Fibroblast of gingiva (primary cell): Measurements from ENCODE around the gene TERF2IP.

Experiments used
- DNase-seq: peaks from one replicate; pipeline ENCODE4 v3.0.0-alpha.2; 2011; ENCODE audit warnings: low read depth

The TERF2IP gene

GRCh38 chr16:75647492-75648264 is at the start of gene TERF2IP, which contains the start of gene KARS1:
TSS of gene TERF2IP (plus strand) at chr16:75647773. CDS start at chr16:75647883, 110 bp downstream.
TSS of gene KARS1 (minus strand) at chr16:75647665. CDS start at chr16:75647639, 26 bp downstream.
- peak; percentile 92 for DNase-seq

GRCh38 chr16:75599452-75600277 is 47.9 kb upstream of the TERF2IP start:
- DNase-seq = no peak

- DNase-seq = no peak
Observed at GRCh38 chr16:75603241-75603640, 44.3 kb upstream of the TERF2IP start.

GRCh38 chr16:75606507-75606906 is 41.1 kb upstream of the TERF2IP start:
- DNase-seq = no peak

- DNase-seq = no peak
Observed at GRCh38 chr16:75614066-75614897, 33.3 kb upstream of the TERF2IP start.

- no peak for DNase-seq
Observed at GRCh38 chr16:75615619-75616018, 32.0 kb upstream of the TERF2IP start.

- no peak for DNase-seq
Observed at GRCh38 chr16:75616521-75617010, 31.0 kb upstream of the TERF2IP start.

GRCh38 chr16:75617121-75617520 is 30.5 kb upstream of the TERF2IP start:
- no peak for DNase-seq

- no peak for DNase-seq
Observed at GRCh38 chr16:75618780-75619179, 28.8 kb upstream of the TERF2IP start.

- no peak for DNase-seq
Observed at GRCh38 chr16:75620326-75621169, 27.0 kb upstream of the TERF2IP start.

GRCh38 chr16:75621170-75621477 is 26.4 kb upstream of the TERF2IP start:
- no peak for DNase-seq

GRCh38 chr16:75622761-75623605 is 24.6 kb upstream of the TERF2IP start, which contains the start of gene ADAT1:
TSS of gene ADAT1 (minus strand) at chr16:75623281. CDS start at chr16:75620799, 2,482 bp downstream.
- DNase-seq = peak; percentile 97

GRCh38 chr16:75624921-75625334 is 22.6 kb upstream of the TERF2IP start:
- no peak for DNase-seq

GRCh38 chr16:75626806-75627205 is 20.8 kb upstream of the TERF2IP start:
- no peak for DNase-seq

- DNase-seq = no peak
Observed at GRCh38 chr16:75627851-75628250, 19.7 kb upstream of the TERF2IP start.

GRCh38 chr16:75628351-75628750 is 19.2 kb upstream of the TERF2IP start:
- DNase-seq = no peak

- no peak for DNase-seq
Observed at GRCh38 chr16:75629132-75629531, 18.4 kb upstream of the TERF2IP start.

GRCh38 chr16:75630052-75630451 is 17.5 kb upstream of the TERF2IP start:
- DNase-seq = no peak

- DNase-seq = no peak
Observed at GRCh38 chr16:75632857-75633256, 14.7 kb upstream of the TERF2IP start.

GRCh38 chr16:75635036-75635435 is 12.5 kb upstream of the TERF2IP start:
- no peak for DNase-seq
